GM12891 (cell line): ENCODE measurements around the gene MYO9B.
"Not testable (repeated sequence)": the region's sequence is repeated elsewhere in the genome, so short reads cannot be mapped to it uniquely, and the experiment has no call there.

Source experiments
- POLR2A ChIP-seq: IDR thresholded peaks from 2 replicates; pipeline ENCODE4 v1.6.1; 2011; ENCODE audit warnings: low read depth, low read length, control low read depth
- POLR2AphosphoS5 ChIP-seq: IDR thresholded peaks from 2 replicates; pipeline ENCODE4 v1.6.1; 2011; ENCODE audit warnings: low read depth, low read length, control low read depth
- SPI1 ChIP-seq: IDR thresholded peaks from 2 replicates; pipeline ENCODE4 v1.6.1; 2011; ENCODE audit warnings: low read depth, low read length, control low read depth
- TAF1 ChIP-seq: IDR thresholded peaks from 2 replicates; pipeline ENCODE4 v1.6.1; 2011; ENCODE audit warnings: low read depth, low read length, control low read depth

GRCh38 chr19:17144771-17145170 lies 69.2 kb downstream of the MYO9B start:
- not testable (repeated sequence) for TF ChIP-seq TAF1, SPI1, POLR2A, POLR2AphosphoS5
